HUES64 (cell line): ENCODE results near the gene TNFAIP8L2.
A peak's percentile ranks its signal among the peaks of the same experiment; 100 is the strongest.

Source experiments
- H3K27ac ChIP-seq: 2 replicates; pipeline ENCODE4 v1.7.0; 2013; ENCODE audit warnings: low read depth, low read length, inconsistent platforms
- H3K27me3 ChIP-seq: 2 replicates; pipeline ENCODE4 v1.6.1; 2013; ENCODE audit warnings: mild to moderate bottlenecking, low read length; ENCODE audit not compliant: insufficient read depth
- H3K36me3 ChIP-seq: 2 replicates; pipeline ENCODE4 v1.6.1; 2013; ENCODE audit warnings: mild to moderate bottlenecking, low read length; ENCODE audit not compliant: insufficient read depth
- H3K4me1 ChIP-seq: 2 replicates; pipeline ENCODE4 v1.6.1; 2013; ENCODE audit warnings: mild to moderate bottlenecking, low read length, moderate library complexity; ENCODE audit not compliant: insufficient read depth
- H3K4me3 ChIP-seq: 2 replicates; pipeline ENCODE4 v1.5.1; 2013; ENCODE audit warnings: mild to moderate bottlenecking, low read length, moderate library complexity
- H3K9ac ChIP-seq: 2 replicates; pipeline ENCODE4 v1.6.1; 2013; ENCODE audit warnings: mild to moderate bottlenecking, low read depth, low read length
- H3K9me3 ChIP-seq: 2 replicates; pipeline ENCODE4 v1.6.1; 2013; ENCODE audit warnings: low read depth, low read length; ENCODE audit not compliant: insufficient read depth
- WGBS: fragments of 150-250, 120-280 bp; methylation state at CpG from one replicate; pipeline ENCODE4 v1.1.7; 2013; ENCODE audit warnings: missing lambda C conversion rate; 5-methylcytosine and 5-hydroxymethylcytosine counted together

The TNFAIP8L2 gene

GRCh38 chr1:151134396-151134795 lies 22.1 kb upstream of the TNFAIP8L2 start:
- WGBS = 90% methylated on average over 2 of the region's 3 CpGs
- H3K4me1 ChIP-seq = peaks cover 3% of the 10 kb centered on the region; the same call in 1 of the 2 replicates

GRCh38 chr1:151134991-151135390 lies 21.5 kb upstream of the TNFAIP8L2 start:
- H3K36me3 ChIP-seq = peaks cover 28% of the 10 kb centered on the region
- no peaks in the 10 kb centered on the region for H3K9me3 ChIP-seq
- peaks cover 3% of the 10 kb centered on the region; the same call in 1 of the 2 replicates for H3K4me1 ChIP-seq
- WGBS = 93% methylated on average over 7 of the region's 7 CpGs
- H3K27me3 ChIP-seq = peaks cover 23% of the 10 kb centered on the region
- no peak overlapping the region for H3K9ac ChIP-seq
- H3K4me3 ChIP-seq = no peak overlapping the region
- H3K27ac ChIP-seq = no peak overlapping the region

More at GRCh38 chr1:151134396-151134795, 22.1 kb upstream of the TNFAIP8L2 start:
- no peak overlapping the region for H3K9ac ChIP-seq
- peaks cover 23% of the 10 kb centered on the region for H3K27me3 ChIP-seq
- no peaks in the 10 kb centered on the region for H3K9me3 ChIP-seq
- H3K27ac ChIP-seq = no peak overlapping the region
- no peak overlapping the region for H3K4me3 ChIP-seq
- H3K36me3 ChIP-seq = peaks cover 26% of the 10 kb centered on the region

GRCh38 chr1:151135433-151136385 lies 20.7 kb upstream of the TNFAIP8L2 start:
- peaks cover 31% of the 10 kb centered on the region for H3K36me3 ChIP-seq
- 91% methylated on average over 12 of the region's 12 CpGs for WGBS

GRCh38 chr1:151137789-151138188 lies 18.7 kb upstream of the TNFAIP8L2 start:
- H3K36me3 ChIP-seq = peaks cover 31% of the 10 kb centered on the region
- no peak overlapping the region for H3K9ac ChIP-seq
- H3K9me3 ChIP-seq = no peaks in the 10 kb centered on the region
- H3K4me1 ChIP-seq = 0 out of 2 replicates have a peak, but pooled peaks cover 4% of the 10 kb centered on the region
- no peak overlapping the region for H3K4me3 ChIP-seq
- H3K27ac ChIP-seq = no peak overlapping the region
- WGBS = 93% methylated on average over 7 of the region's 7 CpGs
- H3K27me3 ChIP-seq = peaks cover 10% of the 10 kb centered on the region

More at GRCh38 chr1:151135433-151136385, 20.7 kb upstream of the TNFAIP8L2 start:
- Histone ChIP-seq H3K9ac (no peak overlapping the region), H3K4me1 (peaks cover 3% of the 10 kb centered on the region; the same call in 1 of the 2 replicates), H3K27ac (no peak overlapping the region), H3K9me3 (no peaks in the 10 kb centered on the region), H3K4me3 (no peak overlapping the region), H3K27me3 (peaks cover 23% of the 10 kb centered on the region)

GRCh38 chr1:151142411-151143056 lies 13.9 kb upstream of the TNFAIP8L2 start:
- Histone ChIP-seq H3K9me3 (no peaks in the 10 kb centered on the region), H3K36me3 (peaks cover 11% of the 10 kb centered on the region), H3K4me3 (no peak overlapping the region), H3K27ac (no peak overlapping the region), H3K27me3 (peaks cover 19% of the 10 kb centered on the region), H3K9ac (no peak overlapping the region), H3K4me1 (peaks cover 28% of the 10 kb centered on the region)
- 93% methylated on average over 4 of the region's 5 CpGs for WGBS

- H3K9me3 ChIP-seq = no peaks in the 10 kb centered on the region
- H3K4me3 ChIP-seq = no peak overlapping the region
- WGBS = 55% methylated on average over 7 of the region's 7 CpGs
- H3K36me3 ChIP-seq = peaks cover 11% of the 10 kb centered on the region
- no peak overlapping the region for H3K27ac ChIP-seq
- H3K4me1 ChIP-seq = peaks cover 28% of the 10 kb centered on the region
- H3K9ac ChIP-seq = no peak overlapping the region
- H3K27me3 ChIP-seq = peaks cover 24% of the 10 kb centered on the region
Observed at GRCh38 chr1:151143057-151143435, 13.4 kb upstream of the TNFAIP8L2 start.

- H3K27ac ChIP-seq = no peak overlapping the region
- H3K27me3 ChIP-seq = peaks cover 30% of the 10 kb centered on the region
- H3K36me3 ChIP-seq = peaks cover 9% of the 10 kb centered on the region
- WGBS = 45% methylated on average over 4 of the region's 5 CpGs
- no peak overlapping the region for H3K9ac ChIP-seq
- H3K9me3 ChIP-seq = no peaks in the 10 kb centered on the region
- no peak overlapping the region; the same call in 1 of the 2 replicates for H3K4me3 ChIP-seq
- H3K4me1 ChIP-seq = peaks cover 28% of the 10 kb centered on the region
Observed at GRCh38 chr1:151143986-151144385, 12.5 kb upstream of the TNFAIP8L2 start.

GRCh38 chr1:151144474-151145303 lies 11.8 kb upstream of the TNFAIP8L2 start:
- no peak overlapping the region for H3K27ac ChIP-seq
- 51% methylated on average over 7 of the region's 7 CpGs for WGBS
- H3K27me3 ChIP-seq = peaks cover 30% of the 10 kb centered on the region
- peak overlapping the region; percentile 85 for H3K4me3 ChIP-seq
- no peaks in the 10 kb centered on the region for H3K9me3 ChIP-seq
- peaks cover 5% of the 10 kb centered on the region; the same call in 1 of the 2 replicates for H3K36me3 ChIP-seq
- peak overlapping the region; percentile 46; the same call in 1 of the 2 replicates for H3K9ac ChIP-seq
- H3K4me1 ChIP-seq = peaks cover 28% of the 10 kb centered on the region

GRCh38 chr1:151145304-151146071 lies 11.0 kb upstream of the TNFAIP8L2 start:
- Histone ChIP-seq H3K9ac (peak overlapping the region; percentile 65), H3K36me3 (no peaks in the 10 kb centered on the region), H3K27ac (no peak overlapping the region), H3K4me3 (peak overlapping the region; percentile 85), H3K9me3 (no peaks in the 10 kb centered on the region), H3K4me1 (peaks cover 28% of the 10 kb centered on the region), H3K27me3 (peaks cover 30% of the 10 kb centered on the region)
- 6% methylated on average over 43 of the region's 43 CpGs for WGBS

GRCh38 chr1:151146072-151146411 lies 10.4 kb upstream of the TNFAIP8L2 start:
- peaks cover 30% of the 10 kb centered on the region for H3K27me3 ChIP-seq
- peak overlapping the region; percentile 65 for H3K9ac ChIP-seq
- no peaks in the 10 kb centered on the region for H3K9me3 ChIP-seq
- no peaks in the 10 kb centered on the region for H3K36me3 ChIP-seq
- peak overlapping the region; percentile 85 for H3K4me3 ChIP-seq
- no peak overlapping the region for H3K27ac ChIP-seq
- under 1% methylated on average over 26 of the region's 26 CpGs for WGBS
- peaks cover 28% of the 10 kb centered on the region for H3K4me1 ChIP-seq
